Loucy (cell line): Measurements from ENCODE around the gene DND1.
A peak's percentile ranks its signal among the peaks of the same experiment; 100 is the strongest.

ENCODE experiments used
- H2AFZ ChIP-seq: fragments of 200-600 bp; sonication (generic); 2 replicates; pipeline ENCODE4 v1.6.0; 2016; ENCODE audit warnings: antibody characterized with exemption, mild to moderate bottlenecking, low read length, moderate library complexity
- H3F3A ChIP-seq: fragments of 200-600 bp; 2 replicates; pipeline ENCODE4 v1.6.0; 2016; ENCODE audit warnings: antibody characterized with exemption, low read depth, mild to moderate bottlenecking
- H3K27me3 ChIP-seq: fragments of 200-600 bp; sonication (generic); 2 replicates; pipeline ENCODE4 v1.6.1; 2014; ENCODE audit warnings: low read length, mild to moderate bottlenecking; ENCODE audit not compliant: insufficient read depth, poor library complexity, severe bottlenecking
- H3K36me3 ChIP-seq: fragments of 200-600 bp; sonication (generic); 2 replicates; pipeline ENCODE4 v1.6.1; 2016; ENCODE audit warnings: low read length; ENCODE audit not compliant: insufficient read depth
- H3K4me1 ChIP-seq: fragments of 200-600 bp; sonication (generic); 2 replicates; pipeline ENCODE4 v1.5.1; 2014; ENCODE audit warnings: low read length, mild to moderate bottlenecking; ENCODE audit not compliant: insufficient read depth, poor library complexity, severe bottlenecking
- H3K4me2 ChIP-seq: fragments of 200-600 bp; sonication (generic); 2 replicates; pipeline ENCODE4 v1.6.0; 2014; ENCODE audit warnings: antibody characterized with exemption, low read length, low read depth, mild to moderate bottlenecking; ENCODE audit not compliant: poor library complexity, severe bottlenecking
- H3K4me3 ChIP-seq: fragments of 200-600 bp; sonication (generic); 2 replicates; pipeline ENCODE4 v1.5.1; 2014; ENCODE audit warnings: low read length, mild to moderate bottlenecking, mixed read lengths; ENCODE audit not compliant: poor library complexity, severe bottlenecking
- H3K79me2 ChIP-seq: fragments of 200-600 bp; sonication (generic); 2 replicates; pipeline ENCODE4 v1.6.1; 2014; ENCODE audit warnings: low read length; ENCODE audit not compliant: insufficient read depth
- H3K9ac ChIP-seq: fragments of 200-600 bp; sonication (generic); 2 replicates; pipeline ENCODE4 v1.6.0; 2014; ENCODE audit warnings: mild to moderate bottlenecking, low read depth, low read length, moderate library complexity; ENCODE audit not compliant: poor library complexity, severe bottlenecking
- H3K9me2 ChIP-seq: fragments of 200-600 bp; sonication (generic); replicated peaks from 2 replicates; pipeline ENCODE4 v1.6.1; 2016; ENCODE audit warnings: low read depth, low read length, mixed read lengths
- H3K9me3 ChIP-seq: fragments of 200-600 bp; sonication (generic); 2 replicates; pipeline ENCODE4 v1.6.1; 2014; ENCODE audit warnings: mild to moderate bottlenecking, antibody characterized with exemption, low read length, low read depth; ENCODE audit not compliant: insufficient read depth
- H4K20me1 ChIP-seq: fragments of 200-600 bp; sonication (generic); 2 replicates; pipeline ENCODE4 v1.6.0; 2014; ENCODE audit warnings: antibody characterized with exemption, low read length, mild to moderate bottlenecking; ENCODE audit not compliant: insufficient read depth, poor library complexity, severe bottlenecking
- EZH2phosphoT487 ChIP-seq: fragments of 200-600 bp; IDR thresholded peaks from 2 replicates; pipeline ENCODE4 v1.6.1; 2018; ENCODE audit warnings: antibody characterized with exemption, mild to moderate bottlenecking, moderate library complexity, borderline replicate concordance
- TF ChIP-seq, protein P1 (sequence below): fragments of 200-600 bp; sonication (generic); conservative IDR thresholded peaks from 2 replicates; pipeline ENCODE4 v1.5.1; 2014; ENCODE audit warnings: mild to moderate bottlenecking, antibody characterized with exemption, low read length

DND1 gene

DNA sequence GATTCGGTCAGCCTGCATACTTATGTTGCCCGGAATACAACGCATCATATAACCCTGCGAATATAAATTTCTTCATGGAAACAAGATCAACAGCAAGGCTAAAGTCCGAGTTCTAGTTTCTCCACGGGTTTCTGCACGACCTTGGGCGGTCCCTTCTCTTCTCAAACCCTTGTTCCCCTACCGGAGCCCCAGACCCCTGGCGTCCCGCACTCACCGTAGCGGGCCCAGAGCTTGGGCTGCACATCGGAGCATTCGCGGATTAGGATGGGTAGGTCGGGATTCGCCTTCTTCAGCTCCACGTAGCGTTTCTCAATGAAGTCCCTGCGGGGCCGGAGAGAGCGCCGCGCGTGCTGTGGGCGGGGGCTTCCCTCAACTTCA is 26.3 kb downstream of the DND1 start:
- Histone ChIP-seq H3K9me2 (no peaks in the 10 kb centered on the region), H3F3A (no peaks in the 10 kb centered on the region), H3K9ac (peak overlapping the region; percentile 81), H3K27me3 (no peaks in the 10 kb centered on the region), H3K36me3 (peaks cover 11% of the 10 kb centered on the region; the same call in 1 of the 2 replicates), H3K4me1 (peaks cover 9% of the 10 kb centered on the region), H3K4me3 (peak overlapping the region; percentile 85), H2AFZ (peak overlapping the region; percentile 82), H3K4me2 (peak overlapping the region; percentile 88), H3K9me3 (no peaks in the 10 kb centered on the region), H4K20me1 (peaks cover 13% of the 10 kb centered on the region), H3K79me2 (peaks cover 48% of the 10 kb centered on the region)
- TF ChIP-seq, protein P1, sequence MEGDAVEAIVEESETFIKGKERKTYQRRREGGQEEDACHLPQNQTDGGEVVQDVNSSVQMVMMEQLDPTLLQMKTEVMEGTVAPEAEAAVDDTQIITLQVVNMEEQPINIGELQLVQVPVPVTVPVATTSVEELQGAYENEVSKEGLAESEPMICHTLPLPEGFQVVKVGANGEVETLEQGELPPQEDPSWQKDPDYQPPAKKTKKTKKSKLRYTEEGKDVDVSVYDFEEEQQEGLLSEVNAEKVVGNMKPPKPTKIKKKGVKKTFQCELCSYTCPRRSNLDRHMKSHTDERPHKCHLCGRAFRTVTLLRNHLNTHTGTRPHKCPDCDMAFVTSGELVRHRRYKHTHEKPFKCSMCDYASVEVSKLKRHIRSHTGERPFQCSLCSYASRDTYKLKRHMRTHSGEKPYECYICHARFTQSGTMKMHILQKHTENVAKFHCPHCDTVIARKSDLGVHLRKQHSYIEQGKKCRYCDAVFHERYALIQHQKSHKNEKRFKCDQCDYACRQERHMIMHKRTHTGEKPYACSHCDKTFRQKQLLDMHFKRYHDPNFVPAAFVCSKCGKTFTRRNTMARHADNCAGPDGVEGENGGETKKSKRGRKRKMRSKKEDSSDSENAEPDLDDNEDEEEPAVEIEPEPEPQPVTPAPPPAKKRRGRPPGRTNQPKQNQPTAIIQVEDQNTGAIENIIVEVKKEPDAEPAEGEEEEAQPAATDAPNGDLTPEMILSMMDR = no peak
- TF ChIP-seq EZH2phosphoT487 = no peak

DNA sequence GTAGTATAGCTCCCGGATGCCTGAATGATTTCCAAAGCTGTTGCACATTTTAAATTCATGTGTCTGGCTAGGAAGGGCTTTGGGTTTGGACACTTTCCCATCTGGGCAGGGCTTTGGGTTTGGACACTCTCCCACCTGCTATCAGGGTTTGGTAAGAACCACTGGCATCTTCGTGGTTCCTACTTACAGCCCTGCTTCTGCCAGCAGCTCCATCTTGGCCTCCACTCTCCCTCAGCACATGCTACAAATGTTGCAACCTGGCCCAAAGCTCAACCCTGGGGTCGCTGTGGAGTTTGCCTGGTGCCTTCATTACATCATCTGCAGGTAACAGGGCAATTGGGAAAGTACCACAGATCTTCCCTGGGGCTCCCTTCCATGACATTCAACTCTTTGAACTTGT is 30.7 kb downstream of the DND1 start:
- H3F3A ChIP-seq = no peaks in the 10 kb centered on the region
- H2AFZ ChIP-seq = no peak overlapping the region
- no peaks in the 10 kb centered on the region for H3K9me2 ChIP-seq
- H3K4me1 ChIP-seq = peaks cover 19% of the 10 kb centered on the region
- TF ChIP-seq, protein P1 = no peak
- TF ChIP-seq EZH2phosphoT487 = no peak
- H3K27me3 ChIP-seq = no peaks in the 10 kb centered on the region
- peaks cover 9% of the 10 kb centered on the region for H4K20me1 ChIP-seq
- no peak overlapping the region for H3K4me3 ChIP-seq
- H3K36me3 ChIP-seq = no peaks in the 10 kb centered on the region
- H3K79me2 ChIP-seq = peaks cover 38% of the 10 kb centered on the region
- H3K4me2 ChIP-seq = no peak overlapping the region
- H3K9ac ChIP-seq = no peak overlapping the region
- H3K9me3 ChIP-seq = no peaks in the 10 kb centered on the region

DNA sequence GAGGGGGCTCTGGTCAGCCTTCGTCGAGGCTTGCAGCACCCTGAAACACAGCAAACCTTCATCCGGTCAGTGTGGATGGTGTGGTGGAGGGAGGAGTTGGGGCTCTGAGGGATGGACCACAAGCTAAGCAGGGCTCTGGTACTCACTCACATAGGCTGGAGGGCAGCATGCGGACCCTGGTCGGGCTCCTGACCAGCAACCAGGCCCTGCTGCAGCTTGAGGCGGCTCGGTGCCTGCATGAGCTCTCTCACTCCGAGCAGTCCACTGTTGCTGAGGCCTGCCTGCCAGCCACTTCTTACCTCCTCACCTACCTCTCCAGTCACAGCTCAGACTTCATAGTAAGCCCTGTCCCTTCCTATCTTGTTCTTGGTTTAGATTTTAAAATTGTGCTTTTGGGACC is 31.7 kb downstream of the DND1 start:
- Histone ChIP-seq H3K4me1 (peaks cover 16% of the 10 kb centered on the region), H4K20me1 (peaks cover 5% of the 10 kb centered on the region), H3K9me3 (no peaks in the 10 kb centered on the region), H3K4me2 (peak overlapping the region; percentile 80), H3F3A (no peaks in the 10 kb centered on the region), H3K4me3 (no peak overlapping the region), H3K79me2 (peaks cover 31% of the 10 kb centered on the region), H3K9ac (no peak overlapping the region), H3K27me3 (no peaks in the 10 kb centered on the region), H2AFZ (no peak overlapping the region), H3K36me3 (no peaks in the 10 kb centered on the region), H3K9me2 (no peaks in the 10 kb centered on the region)
- TF ChIP-seq EZH2phosphoT487 = no peak
- TF ChIP-seq, protein P1 = no peak
